C4-2B (cell line): ENCODE data around the gene FOXL3.

Experiments
- H3K27ac ChIP-seq: fragments of 450-650 bp; 2 replicates; pipeline ENCODE4 v1.5.1; 2017
- ZFX ChIP-seq: fragments of 450-650 bp; IDR thresholded peaks from 2 replicates; pipeline ENCODE4 v1.6.1; 2017
- TF ChIP-seq, protein P1 (sequence below): fragments of 450-650 bp; conservative IDR thresholded peaks from 2 replicates; pipeline ENCODE4 v1.5.1; 2017; ENCODE audit warnings: mild to moderate bottlenecking

FOXL3 gene

DNA sequence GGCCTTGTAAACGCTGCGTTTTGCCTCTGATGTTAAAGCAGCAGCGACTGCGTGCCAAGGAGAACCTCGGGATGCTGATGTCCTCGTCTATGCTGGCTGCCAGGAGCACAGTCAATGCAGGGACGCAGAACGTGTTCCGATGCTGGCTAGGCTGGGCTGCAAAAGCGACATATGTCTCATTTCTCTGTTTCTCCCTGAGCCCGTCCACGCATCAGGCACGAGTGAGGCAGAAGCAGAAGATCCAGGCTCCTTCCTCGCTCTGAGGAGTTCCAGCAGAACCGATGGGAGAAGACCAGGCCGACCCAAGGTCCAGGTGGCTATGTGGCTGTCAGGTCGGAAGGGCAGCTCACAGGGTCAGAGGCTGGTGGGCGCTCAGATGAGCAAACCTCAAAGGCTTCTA, 3.7 kb upstream of the FOXL3 start:
- H3K27ac ChIP-seq, result no peak overlapping the region
- TF ChIP-seq, protein P1, sequence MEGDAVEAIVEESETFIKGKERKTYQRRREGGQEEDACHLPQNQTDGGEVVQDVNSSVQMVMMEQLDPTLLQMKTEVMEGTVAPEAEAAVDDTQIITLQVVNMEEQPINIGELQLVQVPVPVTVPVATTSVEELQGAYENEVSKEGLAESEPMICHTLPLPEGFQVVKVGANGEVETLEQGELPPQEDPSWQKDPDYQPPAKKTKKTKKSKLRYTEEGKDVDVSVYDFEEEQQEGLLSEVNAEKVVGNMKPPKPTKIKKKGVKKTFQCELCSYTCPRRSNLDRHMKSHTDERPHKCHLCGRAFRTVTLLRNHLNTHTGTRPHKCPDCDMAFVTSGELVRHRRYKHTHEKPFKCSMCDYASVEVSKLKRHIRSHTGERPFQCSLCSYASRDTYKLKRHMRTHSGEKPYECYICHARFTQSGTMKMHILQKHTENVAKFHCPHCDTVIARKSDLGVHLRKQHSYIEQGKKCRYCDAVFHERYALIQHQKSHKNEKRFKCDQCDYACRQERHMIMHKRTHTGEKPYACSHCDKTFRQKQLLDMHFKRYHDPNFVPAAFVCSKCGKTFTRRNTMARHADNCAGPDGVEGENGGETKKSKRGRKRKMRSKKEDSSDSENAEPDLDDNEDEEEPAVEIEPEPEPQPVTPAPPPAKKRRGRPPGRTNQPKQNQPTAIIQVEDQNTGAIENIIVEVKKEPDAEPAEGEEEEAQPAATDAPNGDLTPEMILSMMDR, result no peak
- TF ChIP-seq ZFX, result no peak

DNA sequence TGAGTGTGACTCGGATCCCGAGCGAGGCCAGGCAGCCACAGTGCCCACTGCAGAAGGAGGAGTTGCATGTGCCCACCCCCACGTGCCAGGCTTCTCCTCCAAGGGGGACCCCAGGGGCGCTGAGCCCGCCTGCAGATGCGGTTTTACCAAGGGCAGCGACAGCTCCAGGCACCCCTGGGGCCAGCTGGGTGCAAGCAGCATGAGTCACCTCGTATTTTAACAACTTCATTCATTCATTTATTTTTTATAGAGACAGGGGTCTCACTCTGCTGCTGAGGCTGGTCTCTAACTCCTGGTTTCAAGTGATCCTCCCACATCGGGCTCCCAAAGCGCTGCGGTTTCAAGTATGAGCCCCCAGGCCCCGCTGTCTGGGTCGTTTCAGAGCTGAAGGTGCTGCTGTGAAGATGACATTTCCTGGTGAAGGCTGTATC, 1.3 kb upstream of the FOXL3 start:
- no peak overlapping the region for H3K27ac ChIP-seq
- TF ChIP-seq, protein P1, result no peak
- no peak for TF ChIP-seq ZFX

DNA sequence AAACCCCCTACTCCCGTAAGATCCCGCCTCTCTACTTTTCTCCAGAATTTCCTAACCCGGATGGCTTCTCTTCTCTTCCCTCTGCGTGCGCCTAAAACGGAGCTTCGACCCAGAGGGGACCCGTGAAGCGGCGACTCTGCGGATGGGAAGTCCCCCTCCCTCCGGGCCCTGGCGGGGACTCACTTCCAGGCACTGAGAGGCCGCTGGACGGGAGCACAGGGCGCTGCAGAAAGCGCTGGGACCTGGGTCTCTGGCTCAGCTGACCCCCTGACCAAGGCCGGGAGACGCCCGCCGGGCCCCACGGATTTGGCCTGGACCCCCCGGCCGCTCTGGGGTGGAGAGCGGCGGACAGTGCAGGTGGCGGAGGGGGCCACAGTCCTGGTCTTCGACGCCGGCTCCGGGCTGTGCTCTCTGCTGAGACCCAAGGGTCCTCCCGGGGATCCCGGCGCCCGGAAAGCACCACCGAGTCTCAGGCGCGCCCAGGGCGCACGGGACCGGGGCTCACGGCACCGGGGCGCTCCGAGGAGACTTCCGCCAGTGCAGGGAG, 688 bp upstream of the FOXL3 start:
- TF ChIP-seq ZFX, result no peak
- TF ChIP-seq, protein P1, result no peak

DNA sequence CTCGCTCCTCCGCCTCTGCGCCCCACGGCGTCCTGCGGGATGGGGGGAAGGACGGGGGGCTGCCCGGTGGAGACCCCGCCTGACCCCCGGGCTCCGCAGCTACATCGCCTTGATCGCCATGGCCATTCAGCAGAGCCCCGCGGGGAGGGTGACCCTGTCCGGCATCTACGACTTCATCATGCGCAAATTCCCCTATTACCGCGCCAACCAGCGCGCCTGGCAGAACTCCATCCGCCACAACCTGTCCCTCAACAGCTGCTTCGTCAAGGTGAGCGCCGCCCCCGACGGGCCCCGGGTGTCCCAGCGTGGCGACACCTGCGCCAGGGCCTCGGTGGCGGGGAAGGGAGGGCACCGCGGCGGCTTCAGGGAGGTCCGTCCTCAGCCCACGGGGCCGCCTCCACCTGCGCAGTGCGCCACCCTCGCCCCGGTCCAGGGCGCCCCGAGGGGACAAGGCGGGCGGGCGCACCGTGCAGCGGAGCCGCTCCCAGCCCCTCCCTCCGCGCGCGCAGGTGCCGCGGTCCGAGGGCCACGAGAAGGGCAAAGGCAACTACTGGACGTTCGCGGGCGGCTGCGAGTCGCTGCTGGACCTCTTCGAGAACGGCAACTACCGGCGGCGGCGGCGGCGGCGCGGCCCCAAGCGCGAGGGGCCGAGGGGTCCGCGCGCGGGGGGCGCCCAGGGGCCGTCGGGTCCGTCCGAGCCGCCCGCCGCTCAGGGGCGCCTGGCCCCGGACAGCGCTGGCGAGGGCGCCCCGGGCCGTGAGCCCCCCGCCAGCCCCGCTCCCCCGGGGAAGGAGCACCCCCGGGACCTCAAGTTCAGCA, 793 bp downstream of the FOXL3 start:
- no peak overlapping the region for H3K27ac ChIP-seq
- TF ChIP-seq, protein P1, result no peak
- no peak for TF ChIP-seq ZFX

More for the DNA sequence above, 688 bp upstream of the FOXL3 start:
- no peak overlapping the region for H3K27ac ChIP-seq

DNA sequence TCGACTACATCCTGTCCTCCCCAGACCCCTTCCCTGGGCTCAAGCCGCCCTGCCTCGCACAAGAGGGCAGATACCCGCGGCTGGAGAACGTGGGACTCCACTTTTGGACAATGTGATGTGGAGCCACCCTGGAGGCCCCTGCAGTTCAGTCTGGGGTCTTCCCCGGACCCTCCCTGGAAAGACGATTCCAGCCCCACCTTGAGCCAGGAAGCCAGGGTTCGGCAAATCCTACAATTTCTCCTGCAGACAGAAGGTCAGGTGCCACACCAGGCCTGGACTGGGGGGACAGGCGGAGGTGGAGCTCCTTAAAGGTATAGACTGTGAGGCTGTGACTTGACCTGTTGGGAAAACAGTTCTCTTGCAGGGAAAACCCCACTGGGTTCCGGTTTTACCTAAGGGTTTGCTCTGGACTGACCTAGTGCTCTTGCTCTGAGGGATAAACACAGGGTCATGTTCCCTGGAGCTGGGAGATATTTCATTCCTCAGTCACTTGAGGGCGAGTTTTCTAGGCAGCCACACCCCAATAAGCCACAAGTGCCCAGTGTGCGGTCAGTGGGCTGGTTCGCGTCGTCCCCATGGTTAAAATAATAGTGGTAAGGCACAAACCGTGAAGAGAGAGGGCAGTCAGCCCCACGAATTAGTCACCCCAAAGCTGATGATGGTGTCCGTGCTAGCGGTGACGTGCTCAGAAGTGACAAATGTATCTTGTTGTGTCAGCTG, 1.6 kb downstream of the FOXL3 start:
- H3K27ac ChIP-seq, result no peak overlapping the region
- TF ChIP-seq ZFX, result no peak
- TF ChIP-seq, protein P1, result no peak

DNA sequence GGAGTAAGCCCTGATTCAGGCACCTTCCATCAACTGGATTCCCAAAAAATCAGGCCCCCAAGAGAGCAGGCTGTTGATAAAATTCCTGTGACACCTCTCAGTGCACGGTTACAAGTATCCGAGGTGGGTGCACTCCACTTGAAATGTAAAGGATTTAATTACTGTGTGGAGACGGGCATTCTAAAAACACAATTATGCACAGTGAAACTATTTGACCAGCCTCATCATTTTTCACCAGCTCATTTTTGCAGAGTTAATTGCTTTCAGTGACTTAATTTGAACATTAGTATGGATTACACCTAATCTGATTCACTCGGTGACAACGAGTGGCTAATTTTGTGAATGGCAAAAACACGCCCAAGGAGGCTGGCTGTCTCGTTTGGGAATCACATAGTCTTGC, 2.3 kb downstream of the FOXL3 start:
- no peak overlapping the region for H3K27ac ChIP-seq
- TF ChIP-seq, protein P1, result no peak
- TF ChIP-seq ZFX, result no peak

DNA sequence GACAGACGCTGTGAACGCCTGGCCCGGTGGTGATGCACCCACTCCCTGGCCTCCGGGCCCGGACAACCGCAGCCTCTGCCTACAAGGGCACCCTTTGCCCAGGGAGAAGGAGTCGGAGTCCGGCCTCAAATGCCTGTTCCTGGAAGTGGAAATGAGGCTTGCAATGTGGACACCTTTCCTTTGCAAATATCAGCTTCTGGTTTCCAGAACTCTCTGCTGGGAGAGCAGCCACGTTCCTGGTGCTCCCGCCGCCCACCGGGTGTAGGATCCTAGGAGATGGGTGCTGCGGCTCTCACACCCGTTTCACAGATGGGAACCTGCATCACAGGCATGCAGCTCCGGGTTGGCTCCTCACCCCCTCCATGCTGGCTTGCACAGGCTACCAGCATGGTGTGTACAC, 2.9 kb downstream of the FOXL3 start:
- no peak overlapping the region for H3K27ac ChIP-seq
- TF ChIP-seq, protein P1, result no peak
- no peak for TF ChIP-seq ZFX
